Suprapubic skin (tissue), 4 donors: ENCODE data around the gene MINAR2. TPM values are rescaled to one million over a fixed set of nuclear protein-coding genes. Genes with fewer than 3 reads are reported as not detected.

ENCODE experiments used
- DNase-seq, 2 donors: peaks; one replicate each; pipeline ENCODE4 v3.0.0-alpha.2; 2019; ENCODE audit warnings: low spot score in 2 of 2
- H3K27ac ChIP-seq: fragments of 200-600 bp; sonication (generic); one replicate; pipeline ENCODE4 v1.5.1; 2019
- H3K27me3 ChIP-seq: fragments of 200-600 bp; sonication (generic); one replicate; pipeline ENCODE4 v1.5.1; 2019
- H3K36me3 ChIP-seq: fragments of 200-600 bp; sonication (generic); one replicate; pipeline ENCODE4 v1.5.1; 2019
- H3K4me1 ChIP-seq: fragments of 200-600 bp; sonication (generic); one replicate; pipeline ENCODE4 v1.5.1; 2019
- H3K4me3 ChIP-seq: fragments of 200-600 bp; sonication (generic); one replicate; pipeline ENCODE4 v1.5.1; 2019; ENCODE audit warnings: mild to moderate bottlenecking
- H3K9me3 ChIP-seq: fragments of 200-600 bp; sonication (generic); one replicate; pipeline ENCODE4 v1.5.1; 2019
- CTCF ChIP-seq, 2 donors: fragments of 200-600 bp in 1 of 2; fragments of 450-650 bp in 1 of 2; sonication (generic) in 1 of 2; IDR thresholded peaks; one replicate each; pipeline ENCODE4 v1.5.1; 2016 to 2019; ENCODE audit warnings: antibody characterized with exemption in 2 of 2, mild to moderate bottlenecking in 1 of 2, moderate library complexity in 1 of 2
- EP300 ChIP-seq: sonication (generic); formaldehyde crosslinking; IDR thresholded peaks from one replicate; pipeline ENCODE4 v1.6.1; 2017; ENCODE audit warnings: antibody characterized with exemption
- POLR2A ChIP-seq, 2 donors: fragments of 450-650 bp; IDR thresholded peaks; one replicate each; pipeline ENCODE4 v1.6.1; 2017; ENCODE audit warnings: antibody characterized with exemption in 2 of 2, mild to moderate bottlenecking in 2 of 2, moderate library complexity in 2 of 2
- POLR2AphosphoS5 ChIP-seq, 3 donors: sonication (generic); formaldehyde crosslinking; IDR thresholded peaks; one replicate each; pipeline ENCODE4 v1.6.1; 2017; ENCODE audit warnings: antibody characterized with exemption in 3 of 3
- WGBS: methylation state at CpG from one replicate; pipeline ENCODE4 v1.1.5; 2018; 5-methylcytosine and 5-hydroxymethylcytosine counted together
- total RNA-seq, 4 donors: library from RNA; depleted of rRNA; stranded (reverse); fragments of >200 nt; gene quantifications; one replicate each; pipeline ENCODE4 v1.1.0, GENCODE V29; 2016

Gene MINAR2
- total RNA-seq, 4 donors from 2014 or later, result not detected

- DNase-seq, result no peak
- Histone ChIP-seq H3K27ac (no peak overlapping the region), H3K4me3 (no peak overlapping the region), H3K27me3 (no peaks in the 10 kb centered on the region), H3K36me3 (no peaks in the 10 kb centered on the region), H3K4me1 (no peaks in the 10 kb centered on the region), H3K9me3 (no peaks in the 10 kb centered on the region)
- TF ChIP-seq POLR2A (IDR thresholded peaks at IDR 0.05) (no peak), CTCF (IDR thresholded peaks at IDR 0.05) (peak; percentile 46 to 68)
- 37% methylated on average over 9 of the region's 9 CpGs for WGBS
Observed at GRCh38 chr5:129771058-129771838, 23.4 kb downstream of the MINAR2 start.

GRCh38 chr5:129773376-129773775 lies 25.5 kb downstream of the MINAR2 start:
- TF ChIP-seq CTCF (IDR thresholded peaks at IDR 0.05) (no peak), EP300 (no peak), POLR2AphosphoS5 (IDR thresholded peaks at IDR 0.05) (no peak)
- Histone ChIP-seq H3K27me3 (no peaks in the 10 kb centered on the region), H3K27ac (no peak overlapping the region), H3K9me3 (no peaks in the 10 kb centered on the region), H3K36me3 (no peaks in the 10 kb centered on the region), H3K4me3 (no peak overlapping the region), H3K4me1 (no peaks in the 10 kb centered on the region)
- WGBS, result 71% methylated on average over 5 of the region's 5 CpGs
- no peak for DNase-seq

GRCh38 chr5:129781594-129781993 lies 33.7 kb downstream of the MINAR2 start:
- no peaks in the 10 kb centered on the region for H3K36me3 ChIP-seq
- TF ChIP-seq POLR2AphosphoS5 (IDR thresholded peaks at IDR 0.05) (no peak), CTCF (IDR thresholded peaks at IDR 0.05) (no peak), EP300 (no peak), POLR2A (IDR thresholded peaks at IDR 0.05) (no peak)
- WGBS, result 64% methylated on average over 2 of the region's 2 CpGs
- H3K9me3 ChIP-seq, result no peaks in the 10 kb centered on the region
- H3K4me1 ChIP-seq, result no peaks in the 10 kb centered on the region
- no peak overlapping the region for H3K4me3 ChIP-seq
- no peak for DNase-seq
- no peaks in the 10 kb centered on the region for H3K27me3 ChIP-seq
- no peak overlapping the region for H3K27ac ChIP-seq

- H3K4me1 ChIP-seq, result no peaks in the 10 kb centered on the region
- DNase-seq, result no peak
- no peaks in the 10 kb centered on the region for H3K9me3 ChIP-seq
- H3K4me3 ChIP-seq, result no peak overlapping the region
- no peak overlapping the region for H3K27ac ChIP-seq
- H3K27me3 ChIP-seq, result no peaks in the 10 kb centered on the region
- TF ChIP-seq POLR2A (IDR thresholded peaks at IDR 0.05) (no peak), CTCF (IDR thresholded peaks at IDR 0.05) (no peak), POLR2AphosphoS5 (IDR thresholded peaks at IDR 0.05) (no peak)
- 78% methylated on average over 3 of the region's 5 CpGs for WGBS
- H3K36me3 ChIP-seq, result no peaks in the 10 kb centered on the region
Observed at GRCh38 chr5:129803403-129803802, 55.5 kb downstream of the MINAR2 start.

- Histone ChIP-seq H3K27me3 (no peaks in the 10 kb centered on the region), H3K27ac (no peak overlapping the region), H3K9me3 (no peaks in the 10 kb centered on the region), H3K36me3 (no peaks in the 10 kb centered on the region), H3K4me1 (no peaks in the 10 kb centered on the region), H3K4me3 (no peak overlapping the region)
- DNase-seq, result no peak
- TF ChIP-seq CTCF (IDR thresholded peaks at IDR 0.05) (no peak), EP300 (no peak), POLR2AphosphoS5 (IDR thresholded peaks at IDR 0.05) (no peak), POLR2A (IDR thresholded peaks at IDR 0.05) (no peak)
- WGBS, result 64% methylated on average over 5 of the region's 7 CpGs
Observed at GRCh38 chr5:129804705-129805104, 56.8 kb downstream of the MINAR2 start.
